HG03039 (cell line): ENCODE data around the gene NSD1.

ENCODE experiments used
- ATAC-seq: cut with Tn5 transposase; IDR thresholded peaks from one replicate; pipeline ENCODE4 v1.9.1; 2021; ENCODE audit warnings: mild to moderate bottlenecking, moderate library complexity; ENCODE audit not compliant: unreplicated experiment

The NSD1 gene

GRCh38 chr5:177097016-177097985, 36.3 kb upstream of the NSD1 start:
- ATAC-seq, result no peak

GRCh38 chr5:177098120-177098469, 35.5 kb upstream of the NSD1 start:
- no peak for ATAC-seq

- no peak for ATAC-seq
These were observed 35.0 kb upstream of the NSD1 start for GRCh38 chr5:177098470-177099141.

- ATAC-seq, result no peak
These were observed 34.0 kb upstream of the NSD1 start for GRCh38 chr5:177099422-177100093.

GRCh38 chr5:177100714-177101121, 32.9 kb upstream of the NSD1 start:
- no peak for ATAC-seq

- ATAC-seq, result no peak
These were observed 29.9 kb upstream of the NSD1 start for GRCh38 chr5:177103523-177104253.

- ATAC-seq, result no peak
These were observed 27.7 kb upstream of the NSD1 start for GRCh38 chr5:177105691-177106476.

- no peak for ATAC-seq
These were observed 26.4 kb upstream of the NSD1 start for GRCh38 chr5:177107159-177107558.

- ATAC-seq, result no peak
These were observed 23.8 kb upstream of the NSD1 start for GRCh38 chr5:177109810-177110209.

GRCh38 chr5:177111720-177112394, 21.7 kb upstream of the NSD1 start:
- ATAC-seq, result no peak

GRCh38 chr5:177112589-177113220, 20.9 kb upstream of the NSD1 start:
- no peak for ATAC-seq

- no peak for ATAC-seq
These were observed 19.8 kb upstream of the NSD1 start for GRCh38 chr5:177113566-177114424.

GRCh38 chr5:177116631-177117373, 16.8 kb upstream of the NSD1 start:
- ATAC-seq, result no peak

- no peak for ATAC-seq
These were observed 16.0 kb upstream of the NSD1 start for GRCh38 chr5:177117441-177118045.

- ATAC-seq, result no peak
These were observed 11.0 kb upstream of the NSD1 start for GRCh38 chr5:177122566-177122965.

GRCh38 chr5:177123789-177124485, 9.6 kb upstream of the NSD1 start:
- no peak for ATAC-seq
